ENCODE measurements around the gene RFXAP.
"Not testable (repeated sequence)": the region's sequence is repeated elsewhere in the genome, so short reads cannot be mapped to it uniquely, and the experiment has no call there.

The RFXAP gene, protein sequence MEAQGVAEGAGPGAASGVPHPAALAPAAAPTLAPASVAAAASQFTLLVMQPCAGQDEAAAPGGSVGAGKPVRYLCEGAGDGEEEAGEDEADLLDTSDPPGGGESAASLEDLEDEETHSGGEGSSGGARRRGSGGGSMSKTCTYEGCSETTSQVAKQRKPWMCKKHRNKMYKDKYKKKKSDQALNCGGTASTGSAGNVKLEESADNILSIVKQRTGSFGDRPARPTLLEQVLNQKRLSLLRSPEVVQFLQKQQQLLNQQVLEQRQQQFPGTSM

GRCh38 chr13:36818804-36819738 lies at the start of gene RFXAP:
Gene RFXAP (plus strand): TSS chr13:36819222. CDS start chr13:36819358, 136 bp downstream.
- peak; percentile 90 for DNase-seq

GRCh38 chr13:36769545-36769944 lies 49.5 kb upstream of the RFXAP start:
- DNase-seq = no peak

DNA sequence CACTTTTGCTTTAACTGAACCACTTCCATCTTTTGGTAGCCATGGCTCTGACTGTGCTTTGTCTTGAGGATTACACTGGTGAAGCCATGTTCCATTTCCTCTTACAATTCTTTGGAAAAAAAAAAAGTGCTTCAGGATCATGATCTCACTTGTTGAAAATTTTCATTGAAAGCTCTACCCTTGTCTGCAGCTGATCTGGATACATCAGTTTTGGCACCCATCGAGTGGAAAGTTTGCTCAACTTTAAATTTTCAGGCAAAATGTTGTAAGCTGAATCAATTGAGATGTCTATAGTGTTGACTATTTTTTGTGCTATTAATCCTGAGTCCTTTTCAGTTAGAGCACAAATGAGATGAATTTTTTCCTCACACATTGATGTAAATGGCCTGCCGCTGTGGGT lies 48.3 kb upstream of the RFXAP start:
- DNase-seq = no peak

GRCh38 chr13:36772853-36773252 lies 46.2 kb upstream of the RFXAP start:
- no peak for DNase-seq

DNA sequence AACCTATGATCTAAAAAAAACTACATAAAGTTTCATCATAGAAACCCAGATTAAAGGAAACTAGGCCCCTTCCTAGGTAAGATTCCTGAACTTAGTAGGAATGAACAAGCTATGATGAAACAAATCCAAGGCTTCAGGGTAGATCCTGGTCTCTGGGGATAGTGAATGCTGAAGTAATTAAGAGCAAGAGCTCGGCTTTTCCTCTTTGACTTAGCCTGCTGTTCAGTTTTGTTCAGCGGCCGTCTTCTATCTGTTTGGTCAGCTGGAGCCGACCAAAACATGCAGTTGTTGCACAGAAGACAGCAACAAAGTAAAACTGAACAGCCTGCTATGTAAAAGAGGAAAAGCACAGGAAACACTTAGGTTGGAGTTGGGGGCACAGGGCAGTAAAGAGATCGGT lies 44.1 kb upstream of the RFXAP start:
- no peak for DNase-seq

- no peak for DNase-seq
These were observed 42.8 kb upstream of the RFXAP start for GRCh38 chr13:36776175-36776574.

DNA sequence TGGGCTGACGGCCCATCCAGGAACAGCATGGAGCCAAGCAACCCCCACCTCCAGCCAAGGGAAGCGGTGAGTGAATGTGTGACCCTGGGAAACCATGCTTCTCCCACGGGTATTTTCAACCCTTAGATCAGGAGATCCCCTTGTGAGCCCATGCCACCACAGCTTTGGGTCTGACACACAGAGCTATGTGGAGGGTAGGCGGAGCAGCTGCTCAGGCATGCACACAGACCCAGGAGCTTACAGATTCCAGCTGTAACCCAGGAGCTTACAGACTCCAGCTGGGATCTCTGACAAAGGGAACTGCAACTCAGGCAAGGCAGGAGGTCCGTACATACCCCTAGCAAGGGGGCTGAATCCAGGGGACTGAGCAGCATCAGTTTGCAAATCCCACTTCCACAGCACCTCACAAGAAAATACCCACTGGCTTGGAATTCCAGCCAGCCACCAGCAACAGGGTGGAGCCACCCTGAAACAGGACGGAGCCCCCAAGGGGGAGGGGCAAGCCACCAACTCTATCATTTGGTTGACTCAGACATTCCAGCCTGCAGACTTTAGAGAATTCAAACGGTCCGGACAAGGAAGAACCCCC lies 40.8 kb upstream of the RFXAP start:
- no peak for DNase-seq

- DNase-seq = no peak
These were observed 35.1 kb upstream of the RFXAP start for GRCh38 chr13:36783890-36784289.

DNA sequence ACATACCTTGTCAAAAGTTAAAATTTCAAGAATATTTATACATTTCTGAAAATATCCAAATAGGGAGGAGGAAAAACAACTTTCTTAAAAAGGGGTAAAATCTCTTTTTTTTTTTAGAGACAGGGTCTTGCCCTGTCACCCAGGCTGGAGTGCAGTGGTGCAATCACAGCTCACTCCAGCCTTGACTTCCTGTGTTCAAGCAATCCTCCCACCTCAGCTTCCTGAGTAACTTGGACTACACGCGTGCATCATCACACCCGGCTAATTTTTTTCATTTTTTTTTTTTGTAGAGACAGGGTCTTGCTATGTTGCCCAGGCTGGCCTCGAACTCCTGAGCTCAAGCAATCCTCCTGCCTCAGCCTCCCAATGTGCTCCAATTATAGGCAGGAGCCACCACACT lies 32.8 kb upstream of the RFXAP start:
- not testable (repeated sequence) for DNase-seq

DNA sequence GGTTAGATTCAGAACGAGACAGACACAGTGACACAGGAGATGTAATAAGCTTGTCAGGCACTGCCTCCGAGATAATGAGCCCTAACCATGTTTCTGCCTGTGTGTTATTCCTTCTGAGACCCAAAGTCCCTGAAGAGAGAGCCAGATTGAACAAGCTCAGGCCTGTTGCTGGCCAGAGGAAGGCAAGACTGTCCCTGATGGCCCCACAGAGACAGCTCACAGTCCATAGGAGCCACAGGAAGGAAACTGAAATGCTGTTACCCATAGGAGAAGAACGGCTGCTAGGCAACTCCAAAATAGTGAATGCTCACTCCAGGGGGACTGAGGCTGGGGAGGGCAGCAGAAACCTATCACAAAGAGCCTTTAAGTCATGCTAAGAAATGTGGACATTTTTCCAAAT lies 31.8 kb upstream of the RFXAP start:
- DNase-seq = no peak

- DNase-seq = no peak
These were observed 30.7 kb upstream of the RFXAP start for GRCh38 chr13:36788276-36788675.

- DNase-seq = no peak
These were observed 30.0 kb upstream of the RFXAP start for GRCh38 chr13:36789061-36789460.

DNA sequence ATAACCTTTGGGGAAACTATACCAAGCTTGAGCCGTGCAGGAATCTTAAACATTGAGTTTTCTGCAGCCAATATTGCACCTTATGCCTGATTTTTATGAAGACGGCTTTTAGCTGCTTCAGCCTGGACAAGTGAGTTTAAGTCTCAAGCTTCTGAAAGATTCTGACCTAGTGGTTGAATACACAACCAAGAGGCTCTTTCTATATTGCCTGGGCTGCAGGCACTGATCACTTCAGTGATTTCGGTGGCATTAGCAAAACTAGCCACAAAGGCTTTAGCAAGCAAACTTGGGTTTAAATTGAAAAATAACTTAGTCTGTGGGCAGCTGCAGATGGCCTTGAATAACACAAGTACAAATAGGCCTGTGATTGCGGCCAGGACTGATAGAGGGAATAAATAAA lies 29.3 kb upstream of the RFXAP start:
- no peak for DNase-seq

DNA sequence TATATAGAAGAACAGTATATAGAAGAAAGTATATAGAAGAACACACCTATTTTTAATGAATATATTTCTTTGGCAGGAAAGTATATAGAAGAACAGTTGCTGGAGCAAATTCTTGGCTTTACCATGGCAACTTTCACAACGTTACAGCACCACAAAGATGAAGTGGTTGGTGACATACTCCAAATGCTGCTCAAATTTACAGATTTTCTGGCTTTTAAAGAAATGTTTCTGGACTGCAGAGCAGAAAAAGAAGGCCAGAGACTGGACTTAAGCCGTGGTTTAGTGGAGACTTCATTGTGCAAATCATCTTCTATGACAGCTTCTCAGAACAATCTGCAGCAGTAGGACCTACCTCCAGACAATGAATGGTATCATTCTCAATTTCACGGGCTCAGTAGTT lies 24.3 kb upstream of the RFXAP start:
- no peak for DNase-seq

GRCh38 chr13:36795463-36795862 lies 23.6 kb upstream of the RFXAP start:
- no peak for DNase-seq

- no peak for DNase-seq
These were observed 23.0 kb upstream of the RFXAP start for GRCh38 chr13:36796052-36796451.

GRCh38 chr13:36801035-36801434 lies 18.0 kb upstream of the RFXAP start:
- DNase-seq = no peak

DNA sequence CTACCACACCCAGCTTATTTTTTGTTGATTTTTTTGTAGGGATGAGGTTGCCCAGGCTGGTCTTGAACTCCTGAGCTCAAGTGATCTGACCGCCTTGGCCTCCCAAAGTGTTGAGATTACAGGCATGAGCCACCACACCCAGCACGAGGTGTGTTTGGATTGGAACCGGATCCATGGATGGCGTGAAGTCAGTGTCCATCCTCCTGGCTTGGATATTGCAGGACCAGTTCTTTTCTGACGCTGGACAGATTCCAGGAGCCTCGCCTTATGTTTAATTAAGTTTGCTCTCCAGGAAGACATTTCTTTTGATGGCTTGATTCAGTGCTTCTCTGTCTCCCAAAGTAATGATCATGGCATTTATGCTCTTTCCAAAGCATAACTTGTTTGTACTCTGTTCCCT lies 14.4 kb upstream of the RFXAP start:
- DNase-seq = no peak

DNA sequence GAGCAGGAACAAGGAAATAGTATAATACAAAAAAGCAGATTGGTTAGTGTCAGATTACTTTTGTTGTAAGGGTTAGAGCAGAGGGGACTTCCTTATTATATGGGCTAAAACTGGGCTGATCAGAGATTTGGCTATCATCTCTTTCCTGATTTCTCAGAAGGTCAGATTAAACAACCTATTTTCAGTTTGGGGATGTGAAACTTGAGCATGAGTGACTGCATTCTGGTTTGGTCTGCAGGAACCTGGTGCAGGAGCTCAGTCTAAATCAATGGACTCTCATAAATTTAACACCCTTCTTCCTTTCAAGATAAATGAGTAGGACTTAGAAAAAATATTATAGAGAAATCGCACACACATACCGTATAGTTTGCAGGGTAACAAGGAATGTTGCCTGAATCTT lies 12.9 kb upstream of the RFXAP start:
- no peak for DNase-seq

GRCh38 chr13:36807616-36808015 lies 11.4 kb upstream of the RFXAP start:
- no peak for DNase-seq

DNA sequence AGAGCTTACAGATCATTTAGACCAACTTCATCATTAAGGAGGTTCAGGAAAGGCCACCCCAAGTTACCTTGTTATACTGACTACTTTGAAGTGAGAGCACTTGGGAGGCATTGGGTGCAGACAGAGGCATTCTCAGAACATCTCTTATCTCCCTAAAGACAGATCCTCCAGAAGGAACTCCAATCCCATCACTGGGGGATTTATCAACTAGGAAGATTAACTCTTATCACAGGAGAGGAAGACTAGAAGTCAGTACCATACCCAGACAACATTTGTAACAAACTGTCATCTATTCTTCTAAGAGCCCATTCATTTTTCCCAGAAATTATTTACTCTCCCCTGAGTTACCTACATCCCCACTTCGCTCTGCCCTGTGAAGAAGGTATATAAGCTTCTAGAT lies 5.8 kb upstream of the RFXAP start:
- DNase-seq = no peak

DNA sequence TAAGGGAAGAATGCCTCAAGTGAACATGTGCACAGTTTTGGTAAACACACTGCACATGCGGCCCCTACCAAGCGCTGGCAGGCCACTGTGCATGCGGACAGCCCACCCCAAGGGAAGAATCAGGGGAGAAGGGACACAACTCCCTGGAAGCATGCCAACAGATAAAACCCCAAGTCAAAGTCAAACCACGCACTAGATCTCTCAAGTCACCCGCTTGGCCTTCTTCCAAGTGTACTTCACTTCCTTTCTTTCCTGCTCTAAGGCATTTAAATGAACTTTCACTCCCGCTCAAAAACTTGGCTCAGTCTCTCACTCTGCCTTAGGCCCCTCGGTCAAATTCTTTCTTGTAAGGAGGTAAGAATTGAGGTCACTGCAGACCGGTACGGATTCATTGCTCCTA lies 4.6 kb upstream of the RFXAP start:
- DNase-seq = no peak

GRCh38 chr13:36815062-36815461 lies 4.0 kb upstream of the RFXAP start:
- DNase-seq = no peak

Measured in NK-92 treated with Interleukin-12 subunit alpha and Interleukin-12 subunit beta, amount 100 ng/mL, for 24 hours (cell line).